SJCRH30 (cell line): ENCODE data around the gene OBSCN. TPM values are rescaled to one million over a fixed set of nuclear protein-coding genes. Genes with fewer than 3 reads are reported as not detected.

ENCODE experiments used
- DNase-seq, 2 experiments: peaks; one replicate each; pipeline ENCODE4 v3.0.0-alpha.2; 2015 to 2020
- H3K27ac ChIP-seq: fragments of 250-450 bp; sonication (Bioruptor Pico); 2 replicates; pipeline ENCODE4 v1.5.1; 2020; ENCODE audit warnings: mild to moderate bottlenecking, moderate library complexity
- H3K27me3 ChIP-seq: fragments of 250-450 bp; sonication (Bioruptor Pico); 2 replicates; pipeline ENCODE4 v1.5.1; 2020; ENCODE audit warnings: mild to moderate bottlenecking, moderate library complexity
- H3K36me3 ChIP-seq: fragments of 250-450 bp; sonication (Bioruptor Pico); 2 replicates; pipeline ENCODE4 v1.5.1; 2020; ENCODE audit warnings: mild to moderate bottlenecking, moderate library complexity
- H3K4me1 ChIP-seq: fragments of 250-450 bp; sonication (Bioruptor Pico); 2 replicates; pipeline ENCODE4 v1.5.1; 2020; ENCODE audit warnings: mild to moderate bottlenecking, moderate library complexity
- H3K4me3 ChIP-seq: fragments of 250-450 bp; sonication (Bioruptor Pico); 2 replicates; pipeline ENCODE4 v1.5.1; 2020; ENCODE audit warnings: mild to moderate bottlenecking, moderate library complexity
- H3K9me3 ChIP-seq: fragments of 250-450 bp; sonication (Bioruptor Pico); replicated peaks from 2 replicates; pipeline ENCODE4 v1.5.1; 2020; ENCODE audit warnings: mild to moderate bottlenecking, moderate library complexity
- total RNA-seq: library from RNA; depleted of rRNA; stranded (reverse); fragments of >200 nt; shearing (Covaris generic); gene quantifications from 2 replicates; pipeline ENCODE4 v1.2.3, GENCODE V29; 2014

Gene OBSCN
- total RNA-seq, 1 experiment from 2014 or later, result 8.3 TPM

DNA sequence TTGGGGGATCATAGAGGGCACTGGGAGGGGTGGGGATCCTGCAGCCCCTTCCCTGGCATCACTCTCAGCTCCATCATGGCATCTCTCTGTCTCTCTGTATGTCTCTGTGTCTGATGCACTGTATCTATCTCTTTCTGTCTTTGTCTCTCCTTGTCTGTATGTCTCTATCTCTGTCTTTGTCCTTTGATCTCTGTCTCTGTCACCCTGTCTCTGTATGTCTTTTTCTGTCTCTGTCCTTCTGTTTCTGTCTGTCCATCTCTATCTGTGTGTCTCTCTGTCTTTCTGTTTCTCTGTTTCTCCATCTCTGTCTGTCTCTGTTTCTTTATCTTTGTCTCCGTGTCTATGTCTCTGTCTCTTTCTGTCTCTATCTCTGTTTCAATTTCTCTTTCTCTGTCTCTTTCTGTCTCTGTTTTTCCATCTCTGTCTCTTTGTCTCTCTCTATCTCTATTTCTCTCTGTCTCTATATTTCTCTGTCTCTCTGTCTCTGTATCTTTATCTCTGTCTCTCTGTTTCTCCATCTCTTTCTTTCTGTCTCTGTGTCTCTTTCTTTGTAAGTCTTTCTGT lies 142.4 kb downstream of the OBSCN start:
- no peaks in the 10 kb centered on the region for H3K36me3 ChIP-seq
- no peaks in the 10 kb centered on the region; the same call in 1 of the 2 replicates for H3K27me3 ChIP-seq
- no peak overlapping the region for H3K27ac ChIP-seq
- no peaks in the 10 kb centered on the region; the same call in 1 of the 2 replicates for H3K4me1 ChIP-seq
- no peak overlapping the region for H3K4me3 ChIP-seq
- no peak for DNase-seq
- H3K9me3 ChIP-seq, result no peaks in the 10 kb centered on the region

DNA sequence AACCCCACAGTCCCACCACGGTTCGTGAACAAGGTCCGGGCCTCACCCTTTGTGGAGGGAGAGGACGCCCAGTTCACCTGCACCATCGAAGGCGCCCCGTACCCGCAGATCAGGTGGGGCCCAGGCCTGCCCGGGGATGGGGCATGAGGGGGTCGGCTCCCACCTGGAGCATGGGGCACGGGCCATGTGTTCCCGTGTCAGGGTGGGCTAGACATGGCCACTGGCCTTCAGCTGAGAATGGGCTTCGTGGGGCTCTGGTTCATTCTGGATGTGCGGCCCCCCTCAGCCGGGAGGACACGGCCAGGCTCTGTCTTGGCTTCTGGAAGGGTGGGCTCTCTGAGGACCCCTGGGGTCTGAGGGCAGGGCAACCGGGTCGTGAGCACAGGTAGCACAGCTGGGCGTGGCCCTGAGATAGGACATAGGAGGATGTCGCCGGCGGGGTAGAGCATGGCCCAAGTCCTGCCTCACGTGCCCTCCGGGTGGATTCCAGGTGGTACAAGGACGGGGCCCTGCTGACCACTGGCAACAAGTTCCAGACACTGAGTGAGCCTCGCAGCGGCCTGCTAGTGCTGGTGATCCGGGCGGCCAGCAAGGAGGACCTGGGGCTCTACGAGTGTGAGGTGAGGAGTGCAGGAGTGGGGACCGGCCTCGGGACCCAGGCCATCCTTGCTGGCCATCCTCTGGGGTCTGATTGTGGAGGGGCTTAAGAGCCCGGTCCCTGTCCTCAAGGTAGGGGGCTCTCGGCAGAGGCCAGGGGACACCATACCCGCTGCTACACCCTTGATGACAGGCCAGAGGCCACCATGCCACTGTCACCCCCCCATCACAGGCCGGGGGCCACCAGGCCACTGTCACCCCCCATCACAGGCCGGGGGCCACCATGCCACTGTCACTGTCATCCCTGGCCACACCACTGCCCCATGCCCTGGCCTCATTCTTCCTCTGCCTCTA lies 143.3 kb downstream of the OBSCN start:
- H3K27me3 ChIP-seq, result no peaks in the 10 kb centered on the region; the same call in 1 of the 2 replicates
- no peak for DNase-seq
- H3K27ac ChIP-seq, result no peak overlapping the region
- H3K4me3 ChIP-seq, result no peak overlapping the region
- no peaks in the 10 kb centered on the region for H3K4me1 ChIP-seq
- H3K36me3 ChIP-seq, result no peaks in the 10 kb centered on the region
- no peaks in the 10 kb centered on the region for H3K9me3 ChIP-seq

DNA sequence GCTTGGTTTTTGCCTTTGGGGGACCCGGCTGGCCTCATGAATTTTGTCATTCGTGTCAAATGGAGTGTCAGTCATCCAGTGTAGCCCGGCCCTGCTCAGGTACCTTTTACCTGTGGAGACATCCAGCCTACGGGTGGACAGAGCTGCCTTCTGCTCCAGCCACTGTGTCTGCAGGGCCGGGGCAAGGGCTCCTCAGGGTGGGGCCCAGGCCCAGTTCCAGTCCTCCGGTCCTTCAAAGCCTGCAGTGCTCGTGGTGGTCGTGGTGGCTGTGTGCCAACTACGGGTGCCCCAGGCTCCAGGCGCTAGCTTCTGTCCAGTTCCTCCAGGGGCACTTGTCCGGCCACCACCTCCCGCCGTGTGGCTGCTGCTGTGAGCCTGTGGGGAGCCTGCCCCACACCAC lies 144.0 kb downstream of the OBSCN start:
- no peak for DNase-seq
- Histone ChIP-seq H3K4me1 (no peaks in the 10 kb centered on the region), H3K4me3 (no peak overlapping the region), H3K27ac (no peak overlapping the region), H3K27me3 (no peaks in the 10 kb centered on the region; the same call in none of the 2 replicates), H3K36me3 (no peaks in the 10 kb centered on the region), H3K9me3 (no peaks in the 10 kb centered on the region)

DNA sequence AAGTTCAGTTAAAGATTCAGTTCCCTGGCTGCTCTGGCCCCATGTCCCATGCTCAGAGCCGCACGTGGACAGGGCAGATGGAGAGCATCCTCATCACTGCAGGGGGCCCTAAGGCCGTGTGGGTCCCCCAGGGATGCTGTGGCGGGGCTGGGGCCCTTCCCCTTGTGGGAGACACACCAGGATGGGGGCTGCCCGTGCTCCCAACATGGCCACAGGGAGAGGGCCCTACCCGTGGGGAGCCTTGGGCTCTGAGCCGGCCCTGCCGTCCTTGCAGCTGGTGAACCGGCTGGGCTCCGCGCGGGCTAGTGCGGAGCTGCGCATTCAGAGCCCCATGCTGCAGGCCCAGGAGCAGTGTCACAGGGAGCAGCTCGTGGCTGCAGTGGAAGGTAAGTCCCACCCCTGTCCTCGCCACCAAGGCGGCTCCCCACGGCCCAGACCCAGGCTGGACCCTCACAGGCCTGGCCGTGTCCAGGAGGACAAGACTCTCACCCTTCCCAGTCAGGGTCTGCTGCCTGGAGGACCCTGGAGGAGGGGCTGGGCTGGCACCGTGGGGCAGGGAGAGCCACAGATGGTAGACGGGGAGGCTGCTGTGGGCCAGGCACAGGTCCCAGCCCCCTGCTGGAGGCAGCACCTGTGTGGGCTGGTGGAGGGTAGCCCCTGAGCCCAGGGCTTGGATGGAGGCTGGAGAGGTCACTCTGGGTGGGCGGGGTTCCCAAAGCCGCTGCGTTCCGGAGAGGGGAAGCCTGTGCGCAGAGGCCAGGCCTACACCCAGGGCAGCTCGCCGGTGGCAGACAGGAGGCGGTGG lies 145.0 kb downstream of the OBSCN start:
- Histone ChIP-seq H3K4me1 (no peaks in the 10 kb centered on the region), H3K36me3 (no peaks in the 10 kb centered on the region), H3K27me3 (no peaks in the 10 kb centered on the region; the same call in none of the 2 replicates), H3K4me3 (no peak overlapping the region), H3K27ac (no peak overlapping the region), H3K9me3 (no peaks in the 10 kb centered on the region)
- DNase-seq, result no peak

DNA sequence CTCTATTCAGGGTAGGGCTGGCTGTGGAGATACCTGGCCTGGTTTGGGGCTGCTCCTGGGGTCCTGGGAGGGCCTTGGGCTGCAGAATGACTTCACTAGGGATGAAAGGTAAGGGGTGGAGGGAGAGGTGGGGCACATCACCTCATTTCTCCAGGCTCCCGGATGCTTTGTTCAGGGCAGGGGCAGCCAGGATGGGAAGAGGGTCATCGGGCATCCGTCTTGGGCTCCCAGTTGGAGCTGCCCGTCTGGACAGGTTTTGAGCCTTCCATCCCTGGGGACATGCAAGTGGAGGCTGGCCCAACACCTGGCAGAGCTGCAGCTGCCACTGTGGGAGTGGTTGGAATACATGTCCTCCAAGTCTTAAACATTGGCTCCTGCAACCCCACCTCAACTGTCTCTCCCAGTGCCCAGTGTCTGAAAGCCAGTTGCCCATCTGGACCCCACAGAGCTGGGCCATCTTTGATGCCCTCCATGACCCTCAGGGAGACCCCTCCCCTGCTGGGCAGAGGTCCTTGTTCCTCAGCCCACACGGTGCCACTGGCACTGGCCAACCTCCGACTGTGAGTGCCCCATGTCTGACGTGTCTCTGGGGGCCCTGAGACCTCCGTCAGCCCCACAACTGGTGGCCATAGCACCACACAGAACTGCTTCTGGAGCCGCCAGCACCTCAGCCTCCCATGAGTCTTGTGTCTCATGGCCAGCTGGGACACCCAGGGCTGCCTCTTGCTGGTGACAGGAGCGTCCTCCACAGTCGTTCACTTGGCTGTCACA lies 145.9 kb downstream of the OBSCN start:
- Histone ChIP-seq H3K27ac (no peak overlapping the region), H3K9me3 (no peaks in the 10 kb centered on the region), H3K36me3 (no peaks in the 10 kb centered on the region), H3K4me3 (no peak overlapping the region), H3K27me3 (no peaks in the 10 kb centered on the region; the same call in none of the 2 replicates), H3K4me1 (no peaks in the 10 kb centered on the region)
- no peak for DNase-seq

DNA sequence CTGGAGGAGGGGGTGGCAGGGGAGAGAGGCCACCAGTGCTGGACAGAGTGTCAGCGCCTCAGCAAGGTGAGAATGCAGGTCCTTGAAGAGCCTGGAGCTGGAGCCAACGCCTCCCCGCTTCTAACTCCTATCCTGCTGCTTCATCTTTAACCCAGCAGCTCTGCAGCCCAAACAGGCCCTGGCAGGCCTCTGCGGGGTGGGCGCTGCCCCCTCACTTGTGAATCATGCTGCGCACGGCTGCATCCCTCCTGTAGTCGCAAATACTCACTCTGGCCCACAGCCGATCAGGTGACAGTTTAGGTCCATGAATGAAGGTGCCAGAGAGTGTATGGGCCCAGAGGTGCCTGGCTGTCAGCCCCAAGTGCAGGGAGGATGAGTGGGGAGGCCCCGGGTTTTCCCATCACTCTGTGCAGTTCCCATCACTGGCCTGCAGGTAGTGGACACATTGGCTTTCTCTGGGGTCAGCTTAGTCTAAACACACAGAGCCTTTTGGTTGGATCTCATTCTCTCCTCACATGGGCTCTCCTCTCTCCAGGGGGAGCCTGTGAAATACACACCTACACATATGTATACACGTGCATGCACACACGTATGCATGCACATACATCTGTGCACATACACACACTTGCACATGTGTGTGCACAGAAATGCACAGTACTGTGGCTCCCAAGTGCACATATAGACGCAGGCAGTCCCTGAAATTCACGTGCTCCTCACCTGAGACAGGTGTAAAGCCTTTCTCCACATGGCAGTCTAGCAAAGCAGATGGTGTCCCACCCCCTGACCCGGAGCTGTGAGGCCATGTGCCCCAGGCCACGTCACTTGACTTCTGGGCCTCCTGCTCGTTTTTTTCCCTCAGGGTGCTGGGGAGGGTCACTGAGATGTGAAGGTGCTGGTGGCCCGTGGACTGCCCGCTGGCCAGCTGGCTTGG lies 146.8 kb downstream of the OBSCN start:
- no peaks in the 10 kb centered on the region for H3K36me3 ChIP-seq

DNA sequence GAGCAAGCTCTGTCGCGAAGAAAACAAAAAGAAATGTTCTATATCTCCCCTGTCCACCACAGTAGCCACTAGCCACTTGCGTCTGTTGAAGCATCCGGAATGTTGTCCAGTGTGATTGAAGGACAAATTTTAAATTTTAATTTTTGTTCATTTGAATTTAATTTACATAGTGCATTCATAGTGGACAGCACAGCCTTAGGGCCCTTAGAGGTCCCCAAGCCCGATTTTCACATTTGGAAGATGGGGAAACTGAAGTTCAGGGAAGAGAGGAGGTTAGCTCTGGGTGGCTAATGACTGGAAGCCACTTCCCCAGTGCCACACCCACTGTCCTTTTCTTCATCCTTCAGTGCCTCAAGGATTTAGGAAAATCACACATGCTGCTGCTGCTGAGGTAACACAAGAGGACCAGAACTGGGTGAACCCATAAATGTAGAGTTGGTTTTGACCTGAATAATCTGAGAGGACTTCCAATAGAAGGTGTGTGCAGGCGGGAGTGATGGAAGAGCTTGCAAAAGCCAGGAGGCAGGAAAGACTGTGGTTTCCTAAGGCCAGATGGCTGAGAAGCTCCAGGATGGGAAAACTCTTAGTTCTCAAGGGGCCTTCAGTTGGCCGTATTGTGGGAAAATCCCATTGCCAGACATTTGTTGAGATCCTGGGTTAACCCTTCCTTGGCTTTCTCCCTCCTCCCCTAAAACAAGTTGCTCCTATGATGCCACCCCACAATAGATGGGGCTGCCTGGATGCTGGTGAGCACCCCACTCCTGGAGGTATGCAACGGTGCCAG lies 149.2 kb downstream of the OBSCN start:
- H3K27ac ChIP-seq, result no peak overlapping the region
- no peaks in the 10 kb centered on the region for H3K9me3 ChIP-seq
- no peaks in the 10 kb centered on the region for H3K36me3 ChIP-seq
- H3K4me3 ChIP-seq, result no peak overlapping the region
- no peaks in the 10 kb centered on the region; the same call in none of the 2 replicates for H3K27me3 ChIP-seq
- no peak for DNase-seq
- no peaks in the 10 kb centered on the region for H3K4me1 ChIP-seq

More for the DNA sequence above, 146.8 kb downstream of the OBSCN start:
- Histone ChIP-seq H3K27ac (no peak overlapping the region), H3K9me3 (no peaks in the 10 kb centered on the region), H3K4me3 (no peak overlapping the region), H3K27me3 (no peaks in the 10 kb centered on the region; the same call in none of the 2 replicates), H3K4me1 (no peaks in the 10 kb centered on the region)
- DNase-seq, result no peak

DNA sequence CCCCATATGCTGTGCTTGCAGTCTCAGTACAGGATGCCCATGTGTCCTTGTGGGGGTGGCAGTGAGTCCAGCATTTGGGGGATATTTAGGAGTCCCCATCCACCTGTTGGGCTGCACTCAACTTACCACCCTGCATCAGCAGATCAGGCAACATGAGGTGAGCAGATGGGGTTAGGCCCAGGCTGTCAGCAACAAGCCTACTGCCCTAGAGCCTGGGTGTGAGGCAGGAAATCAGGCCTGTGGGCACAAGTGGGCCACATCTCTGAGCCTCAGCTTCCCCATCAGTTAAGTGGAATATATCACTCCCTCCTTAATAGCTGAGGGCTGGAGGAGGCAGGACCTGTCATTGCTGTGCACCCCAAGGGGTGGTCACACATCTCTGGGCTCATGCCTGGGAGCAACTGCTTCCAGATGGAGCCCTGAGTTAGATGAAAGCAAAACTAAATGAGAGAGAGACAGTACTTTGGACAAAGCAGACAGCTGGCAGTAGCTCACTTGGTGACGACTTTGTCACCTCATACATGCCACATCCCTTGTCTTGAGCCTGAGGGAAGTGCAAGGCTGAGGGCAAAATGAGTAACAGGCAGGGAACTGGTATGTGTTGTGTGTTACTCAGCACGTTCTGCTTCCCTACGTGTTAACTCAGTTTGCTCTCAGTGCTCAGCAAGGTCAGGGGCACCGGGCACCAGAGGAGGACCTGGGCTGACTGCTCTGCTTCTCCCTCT lies 150.4 kb downstream of the OBSCN start:
- no peaks in the 10 kb centered on the region; the same call in none of the 2 replicates for H3K27me3 ChIP-seq
- DNase-seq, result no peak
- H3K4me3 ChIP-seq, result no peak overlapping the region
- no peaks in the 10 kb centered on the region for H3K4me1 ChIP-seq
- no peaks in the 10 kb centered on the region for H3K9me3 ChIP-seq
- no peaks in the 10 kb centered on the region for H3K36me3 ChIP-seq
- no peak overlapping the region for H3K27ac ChIP-seq

DNA sequence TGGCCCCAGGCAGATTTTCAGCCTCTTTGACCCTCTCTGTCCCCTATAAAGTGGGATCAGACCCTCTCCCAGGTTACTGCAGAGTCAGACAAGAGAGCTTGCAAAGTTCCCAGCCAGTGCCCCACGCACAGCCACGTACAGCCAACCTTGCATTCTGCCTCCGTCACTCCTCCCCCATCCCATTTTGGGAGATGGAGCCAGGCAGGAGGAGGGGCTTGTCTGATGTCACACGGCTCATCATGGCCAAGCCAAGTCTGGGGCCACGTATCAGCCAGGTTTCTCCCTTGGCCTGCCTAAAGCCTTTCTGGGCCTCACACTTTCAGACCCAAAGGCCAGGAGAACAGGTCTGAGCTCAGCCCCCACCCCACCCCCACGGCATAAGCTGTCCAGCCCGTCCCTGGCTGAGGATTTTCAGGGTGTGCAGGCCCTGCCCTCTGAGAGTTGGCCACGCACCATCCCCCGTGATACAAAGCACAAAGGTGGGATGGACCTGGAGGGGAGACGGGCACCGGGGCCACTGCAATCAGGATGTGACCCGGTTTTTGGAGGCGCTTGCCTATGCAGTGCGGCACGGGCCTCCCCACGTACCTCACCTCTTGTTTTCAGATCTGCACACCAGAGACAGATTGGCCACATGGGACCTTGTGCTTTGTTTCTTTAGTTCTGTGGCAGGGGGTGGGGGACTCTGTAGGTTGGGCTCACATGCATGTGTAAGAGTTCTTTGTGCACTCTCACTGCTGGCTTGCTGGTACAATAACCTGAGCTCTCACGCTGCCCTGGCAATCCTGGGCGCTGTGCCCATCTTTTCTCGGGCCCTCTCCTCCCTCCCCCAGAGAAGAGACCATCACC lies 151.1 kb downstream of the OBSCN start:
- DNase-seq, result no peak
- H3K36me3 ChIP-seq, result no peaks in the 10 kb centered on the region
- no peaks in the 10 kb centered on the region for H3K9me3 ChIP-seq
- no peaks in the 10 kb centered on the region; the same call in none of the 2 replicates for H3K27me3 ChIP-seq
- H3K4me3 ChIP-seq, result no peak overlapping the region
- no peak overlapping the region for H3K27ac ChIP-seq
- no peaks in the 10 kb centered on the region for H3K4me1 ChIP-seq

DNA sequence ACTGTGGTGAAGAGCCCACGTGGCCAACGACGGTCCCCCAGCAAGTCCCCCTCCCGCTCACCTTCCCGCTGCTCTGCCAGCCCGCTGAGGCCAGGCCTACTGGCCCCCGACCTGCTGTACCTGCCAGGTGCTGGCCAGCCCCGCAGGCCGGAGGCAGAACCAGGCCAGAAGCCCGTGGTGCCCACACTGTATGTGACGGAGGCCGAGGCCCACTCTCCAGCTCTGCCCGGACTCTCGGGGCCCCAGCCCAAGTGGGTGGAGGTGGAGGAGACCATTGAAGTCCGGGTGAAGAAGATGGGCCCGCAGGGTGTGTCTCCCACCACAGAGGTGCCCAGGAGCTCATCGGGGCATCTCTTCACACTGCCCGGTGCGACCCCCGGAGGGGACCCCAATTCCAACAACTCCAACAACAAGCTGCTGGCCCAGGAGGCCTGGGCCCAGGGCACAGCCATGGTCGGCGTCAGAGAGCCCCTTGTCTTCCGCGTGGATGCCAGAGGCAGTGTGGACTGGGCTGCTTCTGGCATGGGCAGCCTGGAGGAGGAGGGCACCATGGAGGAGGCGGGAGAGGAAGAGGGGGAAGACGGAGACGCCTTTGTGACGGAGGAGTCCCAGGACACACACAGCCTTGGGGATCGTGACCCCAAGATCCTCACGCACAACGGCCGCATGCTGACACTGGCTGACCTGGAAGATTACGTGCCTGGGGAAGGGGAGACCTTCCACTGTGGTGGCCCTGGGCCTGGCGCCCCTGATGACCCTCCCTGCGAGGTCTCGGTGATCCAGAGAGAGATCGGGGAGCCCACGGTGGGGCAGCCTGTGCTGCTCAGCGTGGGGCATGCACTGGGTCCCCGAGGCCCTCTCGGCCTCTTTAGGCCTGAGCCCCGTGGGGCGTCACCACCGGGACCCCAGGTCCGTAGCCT lies 152.0 kb downstream of the OBSCN start:
- no peaks in the 10 kb centered on the region for H3K36me3 ChIP-seq

More for the DNA sequence above, 152.0 kb downstream of the OBSCN start:
- H3K4me1 ChIP-seq, result no peaks in the 10 kb centered on the region
- no peak overlapping the region for H3K4me3 ChIP-seq
- no peak overlapping the region for H3K27ac ChIP-seq
- H3K27me3 ChIP-seq, result no peaks in the 10 kb centered on the region; the same call in 1 of the 2 replicates
- no peak for DNase-seq
- H3K9me3 ChIP-seq, result no peaks in the 10 kb centered on the region
